ENCODE results near the gene HHIPL1. TPM values are rescaled to one million over a fixed set of nuclear protein-coding genes. Genes with fewer than 3 reads are reported as not detected.

Gene HHIPL1
- total RNA-seq, 1 donor from 2014 or later, result 5.9 TPM

DNA sequence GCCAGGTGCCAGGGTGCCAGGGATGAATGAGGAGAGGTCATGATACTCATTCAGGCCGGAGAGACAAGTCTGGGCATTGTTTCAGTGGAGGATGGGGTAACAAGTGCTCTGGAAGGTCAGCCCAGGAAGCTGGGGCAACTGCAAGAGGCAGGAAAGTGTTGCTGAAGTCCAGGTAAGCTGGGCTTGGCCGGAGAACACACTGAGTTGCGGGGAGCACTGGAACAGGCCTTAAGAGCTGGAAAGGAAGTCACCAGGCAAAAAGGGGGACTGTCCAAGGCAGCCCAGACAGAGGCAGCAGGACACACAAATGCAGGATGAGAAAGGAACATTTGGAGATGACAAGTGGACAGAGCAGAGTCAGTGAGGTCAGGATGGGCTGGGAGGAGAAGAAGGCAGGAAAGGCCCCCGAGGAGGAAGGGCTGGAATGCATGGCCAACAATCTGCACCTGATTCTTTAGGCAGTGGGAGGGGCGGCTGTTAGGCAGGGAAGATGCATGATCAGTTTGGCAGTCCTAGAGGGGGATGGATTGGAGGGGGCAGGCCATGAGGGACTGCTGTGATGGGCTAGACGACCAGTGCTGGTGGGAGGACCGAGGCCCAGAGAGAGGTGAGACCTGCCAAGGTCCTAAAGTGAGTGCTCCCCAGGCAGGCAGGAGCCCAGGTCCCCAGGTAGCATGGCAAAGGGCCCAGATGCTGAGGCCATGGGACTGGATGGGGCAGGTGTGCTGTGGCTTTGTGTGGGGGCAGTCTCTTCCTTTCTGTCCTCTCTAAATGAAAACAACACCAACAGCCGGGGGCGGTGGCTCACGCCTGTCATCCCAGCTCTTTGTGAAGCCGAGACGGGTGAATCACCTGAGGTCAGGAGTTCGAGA is 17.2 kb upstream of the HHIPL1 start:
- Histone ChIP-seq H3K4me1 (peaks cover 14% of the 10 kb centered on the region), H3K27me3 (no peaks in the 10 kb centered on the region), H3K36me3 (no peaks in the 10 kb centered on the region), H3K9me3 (no peaks in the 10 kb centered on the region), H3K4me3 (no peak overlapping the region), H3K27ac (no peak overlapping the region)
- no peak for DNase-seq (ENCODE audit: extremely low spot score in 2 of 2)
- intact Hi-C loops (cut with DNase I), result loop anchor here (2.0 kb wide), 1 partner anchor 109 kb away; no protein-coding TSS in a partner anchor
- no peak for TF ChIP-seq CTCF (IDR thresholded peaks at IDR 0.05)
- no peak for TF ChIP-seq POLR2AphosphoS5 (IDR thresholded peaks at IDR 0.05; ENCODE audit: insufficient read depth in 1 of 2, low read depth in 1 of 2)
- no peak for TF ChIP-seq POLR2A (IDR thresholded peaks at IDR 0.05)

DNA sequence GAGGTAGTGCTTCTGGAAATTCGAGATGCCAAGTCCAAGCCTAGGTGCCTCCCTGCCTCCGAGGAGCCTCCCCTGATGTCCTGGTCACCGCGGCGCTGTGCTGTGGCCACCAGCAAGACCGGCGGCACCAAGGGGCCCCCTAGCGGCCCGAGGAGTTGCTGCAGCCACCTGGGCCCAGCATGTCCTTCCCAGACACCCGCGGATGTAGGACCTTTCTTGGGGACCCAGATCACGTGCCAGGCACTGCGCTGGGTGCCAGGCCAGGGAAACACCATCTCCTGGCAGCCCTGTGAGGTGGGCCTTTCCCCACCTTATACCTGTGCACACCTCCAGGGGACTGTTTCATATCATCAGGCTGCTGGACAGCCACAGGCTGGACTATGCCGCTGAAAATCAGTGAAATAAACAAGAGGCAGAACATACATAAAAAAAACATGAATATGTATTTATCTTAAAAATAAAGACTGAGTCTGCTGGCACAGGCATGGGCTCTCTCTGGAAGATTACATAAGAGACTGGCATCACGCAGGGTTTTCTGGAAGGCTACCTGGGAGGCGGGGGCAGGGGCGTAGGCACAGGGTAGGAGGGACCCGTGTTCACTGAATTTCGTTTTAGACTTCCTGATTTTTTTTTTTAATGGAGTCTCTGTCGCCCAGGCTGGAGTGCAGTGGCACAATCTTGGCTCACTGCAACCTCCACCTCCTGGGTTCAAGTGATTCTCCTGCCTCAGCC is 15.9 kb upstream of the HHIPL1 start:
- Histone ChIP-seq H3K36me3 (no peaks in the 10 kb centered on the region), H3K4me3 (no peak overlapping the region), H3K27ac (no peak overlapping the region), H3K4me1 (peaks cover 8% of the 10 kb centered on the region), H3K9me3 (no peaks in the 10 kb centered on the region), H3K27me3 (no peaks in the 10 kb centered on the region)
- TF ChIP-seq POLR2A (IDR thresholded peaks at IDR 0.05) (no peak), CTCF (IDR thresholded peaks at IDR 0.05) (peak; percentile 92 to 99 (median 95)), POLR2AphosphoS5 (IDR thresholded peaks at IDR 0.05; ENCODE audit: insufficient read depth in 1 of 2, low read depth in 1 of 2) (no peak)
- intact Hi-C loops (cut with DNase I), result loop anchor here (2.0 kb wide), 1 partner anchor 110 kb away; no protein-coding TSS in a partner anchor
- no peak for DNase-seq (ENCODE audit: extremely low spot score in 2 of 2)

DNA sequence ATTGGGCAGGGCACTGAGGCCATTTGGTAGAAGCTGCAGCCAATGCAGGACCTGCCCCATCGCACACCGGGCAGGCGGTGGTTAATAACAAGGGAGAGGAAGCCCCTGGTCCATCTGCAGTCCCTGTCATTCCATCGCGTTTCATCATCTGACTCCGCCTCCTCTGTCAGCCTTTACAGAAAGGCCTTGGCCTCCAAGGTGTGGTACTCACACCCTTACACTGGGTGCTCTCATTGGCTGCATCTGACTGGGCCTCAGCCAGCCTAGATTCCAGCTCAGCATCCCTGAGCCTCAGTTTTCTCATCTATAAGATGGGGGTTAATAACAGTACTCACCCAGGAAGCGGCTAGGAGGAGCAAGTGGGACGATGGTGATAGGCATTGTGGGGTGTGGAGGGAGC is 14.7 kb upstream of the HHIPL1 start:
- H3K36me3 ChIP-seq, result no peaks in the 10 kb centered on the region
- no peaks in the 10 kb centered on the region for H3K27me3 ChIP-seq
- intact Hi-C loops (cut with DNase I), result no loop called here
- H3K4me1 ChIP-seq, result peaks cover 8% of the 10 kb centered on the region
- H3K9me3 ChIP-seq, result no peaks in the 10 kb centered on the region
- no peak overlapping the region for H3K27ac ChIP-seq
- TF ChIP-seq CTCF (IDR thresholded peaks at IDR 0.05), result no peak
- no peak for TF ChIP-seq POLR2A (IDR thresholded peaks at IDR 0.05)
- TF ChIP-seq POLR2AphosphoS5 (IDR thresholded peaks at IDR 0.05; ENCODE audit: insufficient read depth in 1 of 2, low read depth in 1 of 2), result no peak
- no peak for DNase-seq (ENCODE audit: extremely low spot score in 2 of 2)
- H3K4me3 ChIP-seq, result no peak overlapping the region

DNA sequence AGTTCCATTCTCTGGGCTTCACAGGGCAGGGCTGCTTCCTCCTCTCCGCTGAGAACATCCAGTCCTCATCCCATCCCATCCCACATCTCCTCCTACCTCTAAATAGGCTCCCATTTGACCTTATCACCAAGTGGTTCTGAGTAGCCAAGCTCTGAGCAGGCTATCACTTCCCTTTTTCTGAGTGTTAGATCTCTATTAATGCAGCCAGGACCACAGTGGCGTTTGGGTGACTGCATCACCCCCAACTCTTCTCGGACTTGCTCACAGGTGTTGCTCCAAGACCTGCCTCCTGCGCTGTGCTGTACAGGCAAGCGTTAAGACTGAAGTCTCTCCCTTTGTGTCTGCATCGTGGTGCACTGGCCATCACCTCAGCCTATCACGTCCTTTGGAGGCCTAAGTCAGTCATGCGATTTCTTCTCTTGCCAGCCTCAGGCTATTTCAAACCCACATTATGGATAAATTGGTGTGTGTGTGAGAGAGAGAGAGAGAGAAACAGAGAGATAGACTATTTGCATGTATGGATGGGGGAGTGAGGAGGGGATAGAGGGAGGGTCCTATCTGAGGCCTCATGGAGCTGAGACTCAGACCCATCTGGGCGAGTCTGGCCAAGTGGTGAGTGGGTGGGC is 12.4 kb upstream of the HHIPL1 start:
- H3K4me1 ChIP-seq, result peaks cover 8% of the 10 kb centered on the region
- H3K27me3 ChIP-seq, result no peaks in the 10 kb centered on the region
- H3K27ac ChIP-seq, result no peak overlapping the region
- no peak for TF ChIP-seq POLR2AphosphoS5 (IDR thresholded peaks at IDR 0.05; ENCODE audit: insufficient read depth in 1 of 2, low read depth in 1 of 2)
- no peak for TF ChIP-seq CTCF (IDR thresholded peaks at IDR 0.05)
- TF ChIP-seq POLR2A (IDR thresholded peaks at IDR 0.05), result no peak
- H3K36me3 ChIP-seq, result no peaks in the 10 kb centered on the region
- intact Hi-C loops (cut with DNase I), result no loop called here
- H3K9me3 ChIP-seq, result no peaks in the 10 kb centered on the region
- no peak for DNase-seq (ENCODE audit: extremely low spot score in 2 of 2)
- H3K4me3 ChIP-seq, result no peak overlapping the region
